ENCODE data around the gene CDC26.

DNA sequence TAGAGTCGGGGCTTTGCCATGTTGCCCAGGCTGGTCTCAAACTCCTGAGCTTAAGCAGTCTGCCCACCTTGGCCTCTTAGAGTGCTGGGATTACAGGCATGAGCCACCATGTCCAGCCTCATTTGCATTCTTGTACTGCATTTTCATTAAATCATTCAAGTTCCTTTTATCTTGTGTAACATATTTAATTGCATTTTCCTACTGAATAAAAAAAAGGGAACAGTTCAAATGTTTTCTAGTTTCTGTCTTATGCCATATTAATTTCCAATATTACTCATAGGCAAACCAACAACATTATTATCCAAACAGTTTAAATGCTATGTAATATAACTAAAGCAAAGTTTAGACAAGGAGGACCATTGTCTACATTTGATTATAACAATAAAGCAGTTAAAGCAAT is 47.9 kb downstream of the CDC26 start:
- no peak for TF ChIP-seq CTCF (IDR thresholded peaks at IDR 0.05)
- no peak for TF ChIP-seq POLR2AphosphoS5 (IDR thresholded peaks at IDR 0.05)
- no peak for TF ChIP-seq POLR2A (IDR thresholded peaks at IDR 0.05; ENCODE audit: low read depth)
- no peak for TF ChIP-seq EP300 (IDR thresholded peaks at IDR 0.05)
